IMR-90 (cell line): ENCODE results near the gene KIAA0232. TPM values are rescaled to one million over a fixed set of nuclear protein-coding genes. Genes with fewer than 3 reads are reported as not detected.
A peak's percentile ranks its signal among the peaks of the same experiment; 100 is the strongest.

Experiments
- ATAC-seq: fragments of 200-7000 bp; cut with Tn5 transposase; 2 replicates; pipeline ENCODE4 v1.9.1; 2020; ENCODE audit warnings: low read depth, mild to moderate bottlenecking, moderate library complexity
- BruUV-seq: library from RNA; stranded (reverse); fragments of 400-500 nt; replicated peaks from 2 replicates; lab custom pipeline; 2021; lab: Mats Ljungman, UMichigan
- CTCF ChIA-PET: fragments of 300-600 bp; formaldehyde crosslinking; extraction: SDS; loops from one replicate; lab custom pipeline; 2021; ENCODE audit warnings: antibody characterized with exemption; lab: Yijun Ruan, JAX
- POLR2A ChIA-PET: fragments of 300-600 bp; sonication (Branson Sonifier 250); formaldehyde crosslinking; loops from one replicate; lab custom pipeline; 2022; ENCODE audit warnings: antibody characterized with exemption; ENCODE audit not compliant: unreplicated experiment; lab: Charles Lee
- DNase-seq: peaks from one replicate; pipeline ENCODE4 v3.0.0; 2013
- H2AFZ ChIP-seq: replicated peaks from 2 replicates; pipeline ENCODE3; 2013; ENCODE audit warnings: low read length, mild to moderate bottlenecking; ENCODE audit not compliant: poor library complexity
- H2AK5ac ChIP-seq: 2 replicates; pipeline ENCODE4 v1.6.1; 2013; ENCODE audit warnings: low read depth, low read length, inconsistent platforms
- H2AK9ac ChIP-seq: replicated peaks from 2 replicates; pipeline ENCODE3; 2013; ENCODE audit warnings: mild to moderate bottlenecking, low read depth, low read length, moderate library complexity; ENCODE audit not compliant: poor library complexity
- H2BK120ac ChIP-seq: 2 replicates; pipeline ENCODE4 v1.6.1; 2013; ENCODE audit warnings: low read depth, low read length, inconsistent platforms
- H2BK15ac ChIP-seq: 3 replicates; pipeline ENCODE4 v1.6.1; 2013; ENCODE audit warnings: low read depth, low read length, inconsistent platforms
- H2BK20ac ChIP-seq: 2 replicates; pipeline ENCODE4 v1.6.1; 2013; ENCODE audit warnings: low read depth, mild to moderate bottlenecking, inconsistent platforms, low read length, moderate library complexity
- H2BK5ac ChIP-seq: 2 replicates; pipeline ENCODE4 v1.6.1; 2013; ENCODE audit warnings: mild to moderate bottlenecking, low read depth, low read length, inconsistent platforms; ENCODE audit not compliant: poor library complexity, severe bottlenecking
- H3K14ac ChIP-seq: replicated peaks from 2 replicates; pipeline ENCODE4 v1.6.1; 2013; ENCODE audit warnings: low read depth, low read length, inconsistent platforms
- H3K18ac ChIP-seq: 2 replicates; pipeline ENCODE4 v1.6.1; 2013; ENCODE audit warnings: low read depth, low read length, control low read depth
- H3K23ac ChIP-seq: 2 replicates; pipeline ENCODE4 v1.6.1; 2013; ENCODE audit warnings: low read depth, low read length, inconsistent platforms
- H3K27ac ChIP-seq: 2 replicates; pipeline ENCODE4 v1.5.1; 2013; ENCODE audit warnings: mild to moderate bottlenecking, control low read depth, low read length; ENCODE audit not compliant: insufficient read depth
- H3K27me3 ChIP-seq: 2 replicates; pipeline ENCODE4 v1.6.1; 2013; ENCODE audit warnings: low read length; ENCODE audit not compliant: control insufficient read depth, insufficient read depth
- H3K36me3 ChIP-seq: 2 replicates; pipeline ENCODE4 v1.6.1; 2013; ENCODE audit warnings: low read length, mixed read lengths; ENCODE audit not compliant: control insufficient read depth, insufficient read depth
- H3K4ac ChIP-seq: 2 replicates; pipeline ENCODE4 v1.6.1; 2013; ENCODE audit warnings: low read depth, low read length, inconsistent platforms
- H3K4me1 ChIP-seq: 2 replicates; pipeline ENCODE4 v1.6.1; 2013; ENCODE audit warnings: low read length, mixed read lengths; ENCODE audit not compliant: control insufficient read depth, insufficient read depth
- H3K4me2 ChIP-seq: 2 replicates; pipeline ENCODE4 v1.6.1; 2013; ENCODE audit warnings: low read depth, mild to moderate bottlenecking, control low read depth, low read length, moderate library complexity
- H3K4me3 ChIP-seq: 2 replicates; pipeline ENCODE4 v1.5.1; 2013; ENCODE audit warnings: low read depth, mild to moderate bottlenecking, control low read depth, low read length, moderate library complexity; ENCODE audit not compliant: insufficient read depth
- H3K56ac ChIP-seq: 2 replicates; pipeline ENCODE4 v1.6.1; 2013; ENCODE audit warnings: low read length, inconsistent platforms; ENCODE audit not compliant: insufficient read depth; ENCODE audit errors: extremely low read depth
- H3K79me1 ChIP-seq, 2 experiments: 2 replicates each; pipeline ENCODE4 v1.6.1; 2013; ENCODE audit warnings: low read length in 2 of 2, inconsistent platforms in 1 of 2, low read depth in 1 of 2
- H3K9ac ChIP-seq: 2 replicates; pipeline ENCODE4 v1.6.1; 2013; ENCODE audit warnings: low read depth, low read length, control low read depth
- H3K9me1 ChIP-seq: 2 replicates; pipeline ENCODE4 v1.6.1; 2013; ENCODE audit warnings: low read length, inconsistent platforms; ENCODE audit not compliant: insufficient read depth
- H3K9me3 ChIP-seq: 2 replicates; pipeline ENCODE4 v1.6.1; 2013; ENCODE audit warnings: low read length; ENCODE audit not compliant: control insufficient read depth, insufficient read depth
- H4K20me1 ChIP-seq: 2 replicates; pipeline ENCODE4 v1.6.1; 2013; ENCODE audit warnings: low read length, inconsistent platforms; ENCODE audit not compliant: insufficient read depth
- H4K5ac ChIP-seq: 2 replicates; pipeline ENCODE4 v1.6.1; 2013; ENCODE audit warnings: mild to moderate bottlenecking, low read depth, low read length, control low read depth
- H4K8ac ChIP-seq, 2 experiments: 2 replicates each; pipeline ENCODE4 v1.6.1; 2013; ENCODE audit warnings: low read depth in 2 of 2, low read length in 2 of 2, control low read depth in 1 of 2, inconsistent platforms in 1 of 2
- H4K91ac ChIP-seq: 2 replicates; pipeline ENCODE4 v1.6.1; 2013; ENCODE audit warnings: low read depth, low read length, inconsistent platforms; ENCODE audit not compliant: insufficient read depth
- WGBS, 2 experiments: methylation state at CpG; one replicate each; pipeline versions ENCODE4 v1.1.5 to v1.1.7; 2013; ENCODE audit warnings: missing lambda C conversion rate in 2 of 2; ENCODE audit not compliant: insufficient read length in 1 of 2; ENCODE audit errors: extremely low coverage in 2 of 2; 5-methylcytosine and 5-hydroxymethylcytosine counted together
- dilution Hi-C: fragments of 300-500 bp; cut with HindIII; formaldehyde crosslinking; loops from one replicate; pipeline ENCODE4 v1.14.3; 2018; ENCODE audit warnings: low sequenced_read_pairs; ENCODE audit not compliant: unreplicated experiment
- in situ Hi-C: fragments of 300-500 bp; cut with MboI; formaldehyde crosslinking; loops from 3 replicates; pipeline ENCODE4 v1.14.3; 2019; ENCODE audit warnings: low sequenced_read_pairs, inconsistent platforms, mixed read lengths
- intact Hi-C: fragments of 100-400 bp; cut with micrococcal nuclease; formaldehyde crosslinking; loops from 2 replicates; pipeline ENCODE4 v1.10.0; 2022
- polyA plus RNA-seq, 3 experiments: library from polyadenylated mRNA; depleted of rRNA; stranded (reverse); fragments of >200 nt; gene quantifications; 2 replicates each; pipeline ENCODE4 v1.2.3, GENCODE V29; 2012; ENCODE audit warnings: low replicate concordance in 1 of 3
- total RNA-seq: library from RNA; depleted of rRNA; stranded (reverse); fragments of >200 nt; gene quantifications from 2 replicates; pipeline ENCODE4 v1.2.3, GENCODE V29; 2012
- TF ChIP-seq, protein P1 (sequence below): conservative IDR thresholded peaks from 2 replicates; pipeline ENCODE4 v1.5.1; 2012; ENCODE audit warnings: mild to moderate bottlenecking, low read depth, low read length, improper control_type of control experiment

The KIAA0232 gene
- total and polyA plus RNA-seq, 2 of the 4 experiments (the other 2 are of a cell fraction), result 6.8 to 19.5 TPM

DNA sequence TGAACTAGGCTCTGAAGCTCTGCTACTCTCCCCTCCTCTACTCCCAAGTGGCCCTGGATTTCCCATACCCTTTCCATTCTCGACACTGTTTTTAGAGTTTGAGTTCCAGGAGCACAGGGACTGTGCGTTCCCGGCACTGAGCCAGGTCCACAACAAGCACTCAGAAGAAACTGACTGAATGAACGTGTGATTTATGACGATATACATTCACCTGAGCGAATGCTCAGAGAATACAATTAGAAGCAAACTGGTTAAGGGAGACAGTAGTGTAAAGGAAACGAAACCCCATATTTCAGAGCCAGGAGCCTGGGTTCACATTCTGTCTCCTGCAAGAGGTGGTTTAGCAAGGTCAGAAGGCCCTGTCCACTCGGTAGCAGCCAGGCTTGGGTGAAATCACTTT, 1.4 kb upstream of the KIAA0232 start:
- Histone ChIP-seq H2AK5ac (no peak overlapping the region), H3K9me3 (no peaks in the 10 kb centered on the region), H3K4me1 (peaks cover 4% of the 10 kb centered on the region), H3K4me3 (no peak overlapping the region), H3K9me1 (peaks cover 6% of the 10 kb centered on the region), H4K5ac (no peak overlapping the region), H3K9ac (no peak overlapping the region), H2BK15ac (no peak overlapping the region), H2BK20ac (no peak overlapping the region), H3K27me3 (peaks cover 9% of the 10 kb centered on the region), H3K56ac (no peak overlapping the region), H2AFZ (no peak overlapping the region), H3K4ac (no peak overlapping the region), H2BK120ac (no peak overlapping the region), H4K20me1 (peaks cover 26% of the 10 kb centered on the region), H2AK9ac (peak overlapping the region; percentile 3), H4K91ac (no peak overlapping the region), H3K4me2 (no peak overlapping the region), H3K18ac (no peak overlapping the region), H3K36me3 (no peaks in the 10 kb centered on the region), H3K14ac (no peak overlapping the region), H4K8ac (no peak overlapping the region), H3K79me1 (peaks cover 6 to 24% of the 10 kb centered on the region in 2 experiments), H3K27ac (no peak overlapping the region), H2BK5ac (no peak overlapping the region), H3K23ac (no peak overlapping the region)
- POLR2A ChIA-PET, result no interaction called here
- CTCF ChIA-PET, result no interaction called here
- 100% methylated on average over 3 of the region's 8 CpGs; no CpG with 5 or more reads in 1 of the 2 experiments for WGBS, 2 experiments
- TF ChIP-seq, protein P1, sequence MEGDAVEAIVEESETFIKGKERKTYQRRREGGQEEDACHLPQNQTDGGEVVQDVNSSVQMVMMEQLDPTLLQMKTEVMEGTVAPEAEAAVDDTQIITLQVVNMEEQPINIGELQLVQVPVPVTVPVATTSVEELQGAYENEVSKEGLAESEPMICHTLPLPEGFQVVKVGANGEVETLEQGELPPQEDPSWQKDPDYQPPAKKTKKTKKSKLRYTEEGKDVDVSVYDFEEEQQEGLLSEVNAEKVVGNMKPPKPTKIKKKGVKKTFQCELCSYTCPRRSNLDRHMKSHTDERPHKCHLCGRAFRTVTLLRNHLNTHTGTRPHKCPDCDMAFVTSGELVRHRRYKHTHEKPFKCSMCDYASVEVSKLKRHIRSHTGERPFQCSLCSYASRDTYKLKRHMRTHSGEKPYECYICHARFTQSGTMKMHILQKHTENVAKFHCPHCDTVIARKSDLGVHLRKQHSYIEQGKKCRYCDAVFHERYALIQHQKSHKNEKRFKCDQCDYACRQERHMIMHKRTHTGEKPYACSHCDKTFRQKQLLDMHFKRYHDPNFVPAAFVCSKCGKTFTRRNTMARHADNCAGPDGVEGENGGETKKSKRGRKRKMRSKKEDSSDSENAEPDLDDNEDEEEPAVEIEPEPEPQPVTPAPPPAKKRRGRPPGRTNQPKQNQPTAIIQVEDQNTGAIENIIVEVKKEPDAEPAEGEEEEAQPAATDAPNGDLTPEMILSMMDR, result no peak
- ATAC-seq (no peak), DNase-seq (no peak)
- intact Hi-C loops, result loop anchor here (10.0 kb wide), 1 partner anchor 204 kb away; no protein-coding TSS in a partner anchor
- BruUV-seq, result no TSS peak
- in situ Hi-C loops, result no loop called here
- dilution Hi-C loops, result no loop called here
